ENCODE data around the gene ANKRD16. TPM values are rescaled to one million over a fixed set of nuclear protein-coding genes. Genes with fewer than 3 reads are reported as not detected.

The ANKRD16 gene
- total RNA-seq, 4 donors from 2014 or later: 6.6 to 10.8 (median 9.7) TPM

- Histone ChIP-seq H3K4me3 (no peak overlapping the region), H3K4me1 (peaks cover 12% of the 10 kb centered on the region), H3K36me3 (no peaks in the 10 kb centered on the region), H3K9me3 (no peaks in the 10 kb centered on the region), H3K27me3 (no peaks in the 10 kb centered on the region), H3K27ac (no peak overlapping the region)
- 85% methylated on average over 4 of the region's 4 CpGs for WGBS
- peak in 1 of 2 donors; percentile 23 for DNase-seq (ENCODE audit: low spot score in 2 of 2)
- TF ChIP-seq EP300 (IDR thresholded peaks at IDR 0.05): no peak
Observed at GRCh38 chr10:5817322-5818047, 72.2 kb downstream of the ANKRD16 start.

GRCh38 chr10:5816170-5816569 lies 73.5 kb downstream of the ANKRD16 start:
- H3K36me3 ChIP-seq: no peaks in the 10 kb centered on the region
- H3K4me3 ChIP-seq: no peak overlapping the region
- no peaks in the 10 kb centered on the region for H3K27me3 ChIP-seq
- no peaks in the 10 kb centered on the region for H3K9me3 ChIP-seq
- no peak overlapping the region for H3K27ac ChIP-seq
- peaks cover 21% of the 10 kb centered on the region for H3K4me1 ChIP-seq
- no peak for TF ChIP-seq EP300 (IDR thresholded peaks at IDR 0.05)
- no peak for TF ChIP-seq POLR2A (IDR thresholded peaks at IDR 0.05)
- no peak for TF ChIP-seq POLR2AphosphoS5 (IDR thresholded peaks at IDR 0.05)
- DNase-seq (ENCODE audit: low spot score in 2 of 2): no peak

- 17% methylated on average over 12 of the region's 12 CpGs for WGBS
- peak overlapping the region; percentile 100 for H3K27ac ChIP-seq
- H3K4me1 ChIP-seq: peaks cover 39% of the 10 kb centered on the region
- no peaks in the 10 kb centered on the region for H3K9me3 ChIP-seq
- H3K27me3 ChIP-seq: no peaks in the 10 kb centered on the region
- peak in 1 of 2 donors; percentile 44 for DNase-seq (ENCODE audit: low spot score in 2 of 2)
- TF ChIP-seq EP300 (IDR thresholded peaks at IDR 0.05) (no peak), POLR2A (IDR thresholded peaks at IDR 0.05) (no peak)
- H3K4me3 ChIP-seq: peak overlapping the region; percentile 100
- no peaks in the 10 kb centered on the region for H3K36me3 ChIP-seq
Observed at GRCh38 chr10:5814110-5815107, 75.3 kb downstream of the ANKRD16 start.

- TF ChIP-seq POLR2A (IDR thresholded peaks at IDR 0.05) (peak; percentile 19 to 54), POLR2AphosphoS5 (IDR thresholded peaks at IDR 0.05) (peak; percentile 67 to 85 (median 79)), CTCF (IDR thresholded peaks at IDR 0.05) (no peak), EP300 (IDR thresholded peaks at IDR 0.05) (no peak)
- WGBS: under 1% methylated on average over 41 of the region's 77 CpGs
- Histone ChIP-seq H3K4me3 (peak within 1 kb of the TSS; percentile 100), H3K36me3 (no peaks in the 10 kb centered on the region), H3K27ac (peak within 1 kb of the TSS; percentile 100), H3K27me3 (no peaks in the 10 kb centered on the region), H3K9me3 (no peaks in the 10 kb centered on the region), H3K4me1 (peaks cover 45% of the 10 kb centered on the region)
- peak; percentile 97 for DNase-seq (ENCODE audit: low spot score in 2 of 2)
Observed at GRCh38 chr10:5813341-5814109, 76.2 kb downstream of the ANKRD16 start, which contains the start of gene GDI2. Gene GDI2 (minus strand): TSS chr10:5813434. CDS start chr10:5813258, 176 bp downstream.

- Histone ChIP-seq H3K4me1 (peaks cover 49% of the 10 kb centered on the region), H3K36me3 (no peaks in the 10 kb centered on the region), H3K27me3 (no peaks in the 10 kb centered on the region), H3K9me3 (no peaks in the 10 kb centered on the region), H3K27ac (peak overlapping the region; percentile 100), H3K4me3 (peak overlapping the region; percentile 100)
- no peak for DNase-seq (ENCODE audit: low spot score in 2 of 2)
- TF ChIP-seq POLR2A (IDR thresholded peaks at IDR 0.05) (no peak), CTCF (IDR thresholded peaks at IDR 0.05) (no peak), EP300 (IDR thresholded peaks at IDR 0.05) (no peak), POLR2AphosphoS5 (IDR thresholded peaks at IDR 0.05) (no peak)
- 0% methylated on average over 6 of the region's 29 CpGs for WGBS
Observed at GRCh38 chr10:5813091-5813340, 76.7 kb downstream of the ANKRD16 start.

- Histone ChIP-seq H3K27me3 (no peaks in the 10 kb centered on the region), H3K36me3 (no peaks in the 10 kb centered on the region), H3K4me1 (peaks cover 50% of the 10 kb centered on the region), H3K9me3 (no peaks in the 10 kb centered on the region), H3K27ac (peak overlapping the region; percentile 100), H3K4me3 (peak overlapping the region; percentile 100)
- peak; percentile 77 to 80 for DNase-seq (ENCODE audit: low spot score in 2 of 2)
- WGBS: 0% methylated on average over 19 of the region's 49 CpGs
- TF ChIP-seq POLR2AphosphoS5 (IDR thresholded peaks at IDR 0.05): no peak
- no peak for TF ChIP-seq CTCF (IDR thresholded peaks at IDR 0.05)
- TF ChIP-seq EP300 (IDR thresholded peaks at IDR 0.05): no peak
- no peak for TF ChIP-seq POLR2A (IDR thresholded peaks at IDR 0.05)
Observed at GRCh38 chr10:5812283-5813090, 77.2 kb downstream of the ANKRD16 start.
